ENCODE measurements around the gene RGL1. TPM values are rescaled to one million over a fixed set of nuclear protein-coding genes. Genes with fewer than 3 reads are reported as not detected.

Gene RGL1
- total and polyA plus RNA-seq, 2 donors (not counting 1 experiment from before 2014, with no cell fraction given): 16.2 to 21.4 TPM

DNA sequence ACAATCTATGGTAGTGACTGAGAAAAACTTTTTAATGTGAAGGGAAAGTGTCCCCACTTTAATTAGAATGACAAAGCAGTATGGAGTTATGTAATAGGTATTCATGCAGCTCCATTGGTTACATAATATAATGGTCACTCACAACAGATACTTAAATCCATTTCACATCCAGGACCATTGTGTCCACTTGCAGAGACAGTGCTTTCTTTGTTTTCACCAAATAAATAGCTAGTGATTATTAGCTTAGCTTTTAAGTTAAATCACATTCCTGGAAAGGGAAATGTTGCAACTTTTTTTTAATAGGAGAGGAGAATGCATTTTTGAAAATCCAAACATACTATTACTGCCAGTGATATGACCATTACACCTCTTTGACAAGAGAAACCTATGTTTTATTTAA is 22.9 kb downstream of the RGL1 start:
- DNase-seq (ENCODE audit: low read depth in 2 of 2): no peak
- no peak overlapping the region for H3K4me3 ChIP-seq (replicated peaks in 1 of 4; ENCODE audit: control extremely low read depth in 1 of 4, insufficient read depth in 1 of 4, low read depth in 3 of 4, low read length in 4 of 4)
- no peak overlapping the region for H3K9ac ChIP-seq (ENCODE audit: insufficient read depth, low read length)
- TF ChIP-seq EZH2 (IDR thresholded peaks at IDR 0.05; ENCODE audit: low read length, missing control alignments): no peak
- TF ChIP-seq, protein P1, sequence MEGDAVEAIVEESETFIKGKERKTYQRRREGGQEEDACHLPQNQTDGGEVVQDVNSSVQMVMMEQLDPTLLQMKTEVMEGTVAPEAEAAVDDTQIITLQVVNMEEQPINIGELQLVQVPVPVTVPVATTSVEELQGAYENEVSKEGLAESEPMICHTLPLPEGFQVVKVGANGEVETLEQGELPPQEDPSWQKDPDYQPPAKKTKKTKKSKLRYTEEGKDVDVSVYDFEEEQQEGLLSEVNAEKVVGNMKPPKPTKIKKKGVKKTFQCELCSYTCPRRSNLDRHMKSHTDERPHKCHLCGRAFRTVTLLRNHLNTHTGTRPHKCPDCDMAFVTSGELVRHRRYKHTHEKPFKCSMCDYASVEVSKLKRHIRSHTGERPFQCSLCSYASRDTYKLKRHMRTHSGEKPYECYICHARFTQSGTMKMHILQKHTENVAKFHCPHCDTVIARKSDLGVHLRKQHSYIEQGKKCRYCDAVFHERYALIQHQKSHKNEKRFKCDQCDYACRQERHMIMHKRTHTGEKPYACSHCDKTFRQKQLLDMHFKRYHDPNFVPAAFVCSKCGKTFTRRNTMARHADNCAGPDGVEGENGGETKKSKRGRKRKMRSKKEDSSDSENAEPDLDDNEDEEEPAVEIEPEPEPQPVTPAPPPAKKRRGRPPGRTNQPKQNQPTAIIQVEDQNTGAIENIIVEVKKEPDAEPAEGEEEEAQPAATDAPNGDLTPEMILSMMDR (conservative IDR thresholded peaks at IDR 0.05 in 1 of 2, IDR thresholded peaks at IDR 0.05 in 1 of 2; ENCODE audit: low read depth in 1 of 2, low read length in 2 of 2): no peak
- H3K9me3 ChIP-seq (ENCODE audit: control insufficient read depth, insufficient read depth, low read depth, low read length): no peaks in the 10 kb centered on the region
- H3K27me3 ChIP-seq (ENCODE audit: control insufficient read depth, insufficient read depth, low read length): no peaks in the 10 kb centered on the region
- H3K27ac ChIP-seq (ENCODE audit: insufficient read depth, low read length): no peak overlapping the region
- H2AFZ ChIP-seq (ENCODE audit: low read length): no peak overlapping the region
- no peak overlapping the region for H3K4me2 ChIP-seq (ENCODE audit: extremely low read depth, insufficient read depth, low read length)
- H4K20me1 ChIP-seq (ENCODE audit: control insufficient read depth, extremely low read depth, insufficient read depth, low read length): no peaks in the 10 kb centered on the region
- H3K4me1 ChIP-seq (ENCODE audit: control insufficient read depth, extremely low read depth, insufficient read depth, low read length): peaks cover 6% of the 10 kb centered on the region
- peaks cover 14% of the 10 kb centered on the region for H3K79me2 ChIP-seq (ENCODE audit: control insufficient read depth, insufficient read depth, low read length)
- no peaks in the 10 kb centered on the region for H3K36me3 ChIP-seq (ENCODE audit: control insufficient read depth, insufficient read depth, low read length)

DNA sequence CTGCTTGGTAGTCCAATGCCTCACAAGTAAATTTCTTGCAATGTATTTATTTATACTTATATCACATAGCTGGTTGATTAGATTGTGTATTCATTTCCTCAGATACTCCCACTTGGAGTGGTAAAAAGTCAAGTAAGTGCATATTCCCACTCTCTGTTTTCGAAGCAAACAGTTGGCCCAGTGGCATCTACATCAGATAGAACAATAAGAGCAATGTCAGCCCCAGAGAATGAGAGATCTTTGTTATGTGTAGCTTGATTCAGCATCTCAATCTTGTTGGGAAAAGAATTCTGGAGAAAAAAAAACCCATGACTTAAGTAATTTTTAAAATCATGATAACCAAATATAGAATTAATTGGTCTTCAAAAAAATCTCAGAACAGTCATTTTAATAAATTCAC is 25.5 kb downstream of the RGL1 start:
- Histone ChIP-seq H3K36me3 (ENCODE audit: control insufficient read depth, insufficient read depth, low read length) (no peaks in the 10 kb centered on the region), H3K4me2 (ENCODE audit: extremely low read depth, insufficient read depth, low read length) (no peak overlapping the region), H4K20me1 (ENCODE audit: control insufficient read depth, extremely low read depth, insufficient read depth, low read length) (no peaks in the 10 kb centered on the region), H3K9ac (ENCODE audit: insufficient read depth, low read length) (no peak overlapping the region), H2AFZ (ENCODE audit: low read length) (no peak overlapping the region), H3K79me2 (ENCODE audit: control insufficient read depth, insufficient read depth, low read length) (no peaks in the 10 kb centered on the region), H3K27me3 (ENCODE audit: control insufficient read depth, insufficient read depth, low read length) (no peaks in the 10 kb centered on the region), H3K27ac (ENCODE audit: insufficient read depth, low read length) (no peak overlapping the region), H3K4me3 (replicated peaks in 1 of 4; ENCODE audit: control extremely low read depth in 1 of 4, insufficient read depth in 1 of 4, low read depth in 3 of 4, low read length in 4 of 4) (no peak overlapping the region), H3K9me3 (ENCODE audit: control insufficient read depth, insufficient read depth, low read depth, low read length) (no peaks in the 10 kb centered on the region), H3K4me1 (ENCODE audit: control insufficient read depth, extremely low read depth, insufficient read depth, low read length) (peaks cover 4% of the 10 kb centered on the region)
- no peak for DNase-seq (ENCODE audit: low read depth in 2 of 2)
- TF ChIP-seq EZH2 (IDR thresholded peaks at IDR 0.05; ENCODE audit: low read length, missing control alignments): no peak
- TF ChIP-seq, protein P1 (conservative IDR thresholded peaks at IDR 0.05 in 1 of 2, IDR thresholded peaks at IDR 0.05 in 1 of 2; ENCODE audit: low read depth in 1 of 2, low read length in 2 of 2): no peak

DNA sequence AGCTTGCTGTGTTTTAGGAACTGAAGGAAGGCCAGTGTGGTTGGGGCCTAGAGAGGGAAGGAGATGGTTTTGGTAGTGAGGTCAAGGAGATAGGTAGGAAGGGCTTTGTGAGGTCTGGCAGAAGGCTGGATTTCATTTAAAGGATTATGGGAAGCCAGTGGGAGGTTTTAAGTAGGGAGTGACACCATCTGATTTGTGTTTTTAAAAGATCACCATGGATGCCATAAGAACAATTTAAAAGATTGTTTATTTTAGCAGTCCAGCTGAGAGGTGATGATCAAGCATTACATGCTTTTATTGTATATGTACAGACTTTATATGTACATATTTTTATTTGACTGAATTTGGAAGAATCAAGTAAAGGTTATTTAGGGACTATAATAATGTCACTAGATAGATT is 26.4 kb downstream of the RGL1 start:
- TF ChIP-seq, protein P1 (conservative IDR thresholded peaks at IDR 0.05 in 1 of 2, IDR thresholded peaks at IDR 0.05 in 1 of 2; ENCODE audit: low read depth in 1 of 2, low read length in 2 of 2): no peak
- TF ChIP-seq EZH2 (IDR thresholded peaks at IDR 0.05; ENCODE audit: low read length, missing control alignments): no peak
- Histone ChIP-seq H3K4me2 (ENCODE audit: extremely low read depth, insufficient read depth, low read length) (no peak overlapping the region), H3K4me3 (replicated peaks in 1 of 4; ENCODE audit: control extremely low read depth in 1 of 4, insufficient read depth in 1 of 4, low read depth in 3 of 4, low read length in 4 of 4) (no peak overlapping the region), H3K9ac (ENCODE audit: insufficient read depth, low read length) (no peak overlapping the region), H3K4me1 (ENCODE audit: control insufficient read depth, extremely low read depth, insufficient read depth, low read length) (peaks cover 4% of the 10 kb centered on the region), H3K36me3 (ENCODE audit: control insufficient read depth, insufficient read depth, low read length) (no peaks in the 10 kb centered on the region), H4K20me1 (ENCODE audit: control insufficient read depth, extremely low read depth, insufficient read depth, low read length) (no peaks in the 10 kb centered on the region), H2AFZ (ENCODE audit: low read length) (no peak overlapping the region), H3K79me2 (ENCODE audit: control insufficient read depth, insufficient read depth, low read length) (no peaks in the 10 kb centered on the region), H3K27me3 (ENCODE audit: control insufficient read depth, insufficient read depth, low read length) (no peaks in the 10 kb centered on the region), H3K27ac (ENCODE audit: insufficient read depth, low read length) (no peak overlapping the region), H3K9me3 (ENCODE audit: control insufficient read depth, insufficient read depth, low read depth, low read length) (no peaks in the 10 kb centered on the region)
- no peak for DNase-seq (ENCODE audit: low read depth in 2 of 2)
